ENCODE data around the gene SLC6A13. TPM values are rescaled to one million over a fixed set of nuclear protein-coding genes. Genes with fewer than 3 reads are reported as not detected.

SLC6A13 gene
- total and polyA plus RNA-seq, 2 of the 8 experiments (the other 6 are each of a cell fraction or from before 2014, with no cell fraction given) = 0.03 TPM; not detected in 1

GRCh38 chr12:304805-305204 is 42.2 kb upstream of the SLC6A13 start:
- Histone ChIP-seq H3K4me1 (replicated peaks in 1 of 4; ENCODE audit: control insufficient read depth in 3 of 4, insufficient read depth in 4 of 4, low read length in 3 of 4) (no peaks in the 10 kb centered on the region), H3K9ac (replicated peaks in 1 of 4; ENCODE audit: extremely low read depth in 1 of 4, low read depth in 3 of 4, low read length in 3 of 4) (no peak overlapping the region)
- CTCF ChIA-PET (ENCODE audit: partially characterized antibody) = no interaction called here
- TF ChIP-seq CHD2 (IDR thresholded peaks at IDR 0.05; ENCODE audit: low read length) = no peak
- no peak for TF ChIP-seq CREB1 (IDR thresholded peaks at IDR 0.05)
- no peak for TF ChIP-seq CBX8 (IDR thresholded peaks at IDR 0.05; ENCODE audit: borderline replicate concordance, low read depth, low read length)
- no peak for TF ChIP-seq BACH1 (IDR thresholded peaks at IDR 0.05; ENCODE audit: low read length)
- no peak for TF ChIP-seq HDAC2 (IDR thresholded peaks at IDR 0.05; ENCODE audit: borderline replicate concordance in 1 of 2, low read depth in 2 of 2, low read length in 2 of 2)
- TF ChIP-seq CTCF (IDR thresholded peaks at IDR 0.05; ENCODE audit: control extremely low read depth in 1 of 3, insufficient read depth in 1 of 3, low read depth in 1 of 3, low read length in 3 of 3) = no peak
- no peak for TF ChIP-seq USF2 (IDR thresholded peaks at IDR 0.05; ENCODE audit: low read length)
- TF ChIP-seq SIRT6 (IDR thresholded peaks at IDR 0.05; ENCODE audit: low read length) = no peak
- TF ChIP-seq ZNF274 (IDR thresholded peaks at IDR 0.05; ENCODE audit: borderline replicate concordance, extremely low read depth, low read length) = no peak
- TF ChIP-seq RNF2 (IDR thresholded peaks at IDR 0.05; ENCODE audit: borderline replicate concordance, low read depth, low read length, missing control alignments, poor library complexity, severe bottlenecking) = no peak
- TF ChIP-seq MAFK (IDR thresholded peaks at IDR 0.05; ENCODE audit: low read depth, low read length) = no peak

More at GRCh38 chr12:304805-305204, 42.2 kb upstream of the SLC6A13 start:
- no peak overlapping the region for H2AK5ac ChIP-seq (ENCODE audit: low read depth, low read length)
- H4K20me1 ChIP-seq (replicated peaks in 1 of 2; ENCODE audit: control insufficient read depth in 1 of 2, insufficient read depth in 2 of 2, low read length in 2 of 2) = peaks cover 0 to 3% of the 10 kb centered on the region in 2 experiments
- no peak overlapping the region for H3K18ac ChIP-seq (ENCODE audit: extremely low read depth, low read length)
- H2BK15ac ChIP-seq (ENCODE audit: low read length) = no peak overlapping the region
- H2AFZ ChIP-seq (ENCODE audit: low read length) = no peak overlapping the region
- H3K56ac ChIP-seq (replicated peaks; ENCODE audit: insufficient read length, low read depth, low read length) = no peak overlapping the region
- H3K27ac ChIP-seq (ENCODE audit: low read depth, low read length) = no peak overlapping the region
- POLR2A ChIA-PET (ENCODE audit: partially characterized antibody) = interaction anchor here (1.0 kb wide), 1 partner anchor 10 kb away, joined by 4 read pairs; no protein-coding TSS in a partner anchor
- no peaks in the 10 kb centered on the region for H3K23me2 ChIP-seq (ENCODE audit: low read depth, low read length)
- no peak overlapping the region for H3K23ac ChIP-seq (ENCODE audit: insufficient read length)
- H3K27me3 ChIP-seq (replicated peaks in 1 of 4; ENCODE audit: control insufficient read depth in 3 of 4, extremely low read depth in 1 of 4, insufficient read depth in 3 of 4, low read length in 3 of 4) = no peaks in the 10 kb centered on the region
- no peak overlapping the region for H2BK5ac ChIP-seq (ENCODE audit: low read depth, low read length)
- FAIRE-seq = no peak
- H3K9me3 ChIP-seq (ENCODE audit: insufficient read depth in 2 of 2, low read depth in 1 of 2, low read length in 1 of 2) = no peaks in the 10 kb centered on the region
- peaks cover 7 to 35% (median 26%) of the 10 kb centered on the region in 4 experiments for H3K36me3 ChIP-seq (ENCODE audit: control insufficient read depth in 2 of 4, insufficient read depth in 4 of 4, low read length in 3 of 4)
- H4K8ac ChIP-seq (ENCODE audit: extremely low read depth, insufficient read depth, low read length) = no peak overlapping the region
- no peak overlapping the region for H3K4ac ChIP-seq (replicated peaks; ENCODE audit: insufficient read length, low read depth, low read length)
- H3K79me2 ChIP-seq (ENCODE audit: control insufficient read depth in 1 of 2, insufficient read depth in 2 of 2, low read length in 2 of 2) = no peaks in the 10 kb centered on the region
- WGBS, 2 experiments (ENCODE audit: extremely low coverage in 1 of 2, insufficient coverage in 1 of 2, insufficient read length in 1 of 2, insufficient replicate concordance in 2 of 2, low coverage in 1 of 2, low lambda C conversion rate in 2 of 2, missing lambda C conversion rate in 1 of 2) = 93% methylated on average over 5 of the region's 5 CpGs; no CpG with 5 or more reads in 1 of the 2 experiments
- H2BK120ac ChIP-seq (replicated peaks; ENCODE audit: low read depth, low read length) = no peak overlapping the region
- H3K79me1 ChIP-seq (ENCODE audit: low read depth, low read length) = no peaks in the 10 kb centered on the region
- H3K14ac ChIP-seq (ENCODE audit: insufficient read length) = no peak overlapping the region
- no peak overlapping the region for H4K5ac ChIP-seq (ENCODE audit: insufficient read length, low read depth, low read length)
- no peak overlapping the region for H4K91ac ChIP-seq (replicated peaks; ENCODE audit: insufficient read length, low read length)
- no peak overlapping the region for H3K4me3 ChIP-seq (ENCODE audit: extremely low read depth in 1 of 4, insufficient read depth in 2 of 4, low read depth in 3 of 4, low read length in 4 of 4)
- no peak for DNase-seq (ENCODE audit: low read depth in 1 of 2, low spot score in 2 of 2)
- H2BK20ac ChIP-seq (ENCODE audit: low read length) = no peak overlapping the region
- no peak overlapping the region for H2BK12ac ChIP-seq (ENCODE audit: low read depth, low read length)
- no peak overlapping the region for H3K4me2 ChIP-seq (ENCODE audit: insufficient read depth in 1 of 2, low read depth in 2 of 2, low read length in 2 of 2)
